Activated CD4-positive, CD25-positive, alpha-beta regulatory T cell treated with anti-CD3 and anti-CD28 coated beads, Interleukin-2, amount 50 U/mL, for 16 hours (primary cell): ENCODE measurements around the gene ZFYVE28.
"Not testable (repeated sequence)": the region's sequence is repeated elsewhere in the genome, so short reads cannot be mapped to it uniquely, and the experiment has no call there.

Experiments
- DNase-seq: peaks from one replicate; pipeline ENCODE4 v3.0.0-alpha.2; 2020; ENCODE audit warnings: low read depth, low spot score

ZFYVE28 gene

DNA sequence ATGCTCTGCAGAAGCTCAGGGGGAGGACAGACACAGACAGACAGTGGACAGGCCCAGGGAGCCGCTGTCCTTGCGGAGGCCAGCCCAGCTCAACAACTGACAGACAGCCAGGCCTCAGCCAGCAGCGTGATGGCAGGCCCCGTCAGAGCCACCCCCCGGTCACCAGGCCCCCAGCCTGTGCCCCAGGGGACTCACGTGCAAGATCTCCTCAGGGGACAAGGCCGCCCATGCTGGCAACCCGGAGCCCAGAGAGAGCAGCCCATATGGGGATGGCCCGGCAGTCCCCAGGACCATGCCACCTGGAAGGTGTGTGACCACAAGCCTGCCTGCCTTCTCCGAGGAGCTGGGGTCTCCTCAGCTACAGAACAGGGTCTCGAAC, 128.5 kb downstream of the ZFYVE28 start:
- no peak for DNase-seq

GRCh38 chr4:2289311-2289954, 129.0 kb downstream of the ZFYVE28 start:
- DNase-seq, result no peak

- no peak for DNase-seq
These were observed 130.3 kb downstream of the ZFYVE28 start for GRCh38 chr4:2288051-2288541.

DNA sequence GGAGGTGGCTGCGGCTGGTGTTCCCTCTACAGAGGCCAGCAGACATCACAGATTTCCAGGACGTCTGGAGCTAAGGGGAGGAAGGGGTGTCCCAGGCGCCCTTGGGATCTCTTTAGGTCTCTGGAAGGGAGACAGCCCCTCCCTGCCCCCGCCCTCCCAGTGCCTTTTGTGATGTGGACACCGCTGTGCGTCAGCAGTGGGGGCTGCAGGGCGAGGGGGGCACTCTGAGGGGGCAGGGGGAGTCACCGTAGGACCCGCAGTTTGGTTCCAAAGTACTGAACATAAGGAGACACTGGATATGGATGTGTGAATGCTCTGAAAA, 130.9 kb downstream of the ZFYVE28 start:
- DNase-seq, result no peak

DNA sequence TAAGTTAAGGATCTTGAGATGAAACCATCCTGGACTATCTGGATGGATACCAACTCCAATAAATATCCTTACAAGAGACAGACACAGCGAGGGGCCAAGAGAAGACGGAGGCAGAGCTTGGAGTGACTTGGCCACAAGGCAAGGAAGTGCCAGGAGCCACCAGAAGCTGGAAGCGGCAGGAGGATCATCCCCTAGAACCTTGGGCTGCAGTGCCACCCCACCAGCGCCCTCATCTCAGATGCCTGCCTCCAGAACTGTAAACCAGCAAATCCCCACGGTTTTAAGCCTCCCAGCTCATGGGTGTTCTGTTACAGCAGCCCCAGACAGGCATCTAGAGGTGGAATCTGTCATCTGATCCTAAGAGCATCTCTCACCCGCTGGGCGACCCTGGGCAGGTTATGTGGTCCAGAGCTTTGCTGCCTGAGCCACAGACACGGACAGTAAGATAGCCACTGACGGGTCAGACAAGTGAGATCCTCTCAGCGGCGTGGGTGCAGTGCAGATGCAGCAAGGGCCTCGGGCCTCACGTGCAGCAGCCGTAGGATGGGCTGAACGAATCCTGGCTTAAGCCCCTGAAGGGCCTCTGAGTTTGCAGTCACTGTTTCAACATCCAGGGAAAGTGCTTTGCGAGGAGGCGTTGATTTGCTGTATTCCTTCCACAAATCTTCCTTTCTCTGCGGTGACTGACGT, 131.4 kb downstream of the ZFYVE28 start:
- DNase-seq, result no peak

- no peak for DNase-seq
These were observed 132.6 kb downstream of the ZFYVE28 start for GRCh38 chr4:2285613-2286381.

DNA sequence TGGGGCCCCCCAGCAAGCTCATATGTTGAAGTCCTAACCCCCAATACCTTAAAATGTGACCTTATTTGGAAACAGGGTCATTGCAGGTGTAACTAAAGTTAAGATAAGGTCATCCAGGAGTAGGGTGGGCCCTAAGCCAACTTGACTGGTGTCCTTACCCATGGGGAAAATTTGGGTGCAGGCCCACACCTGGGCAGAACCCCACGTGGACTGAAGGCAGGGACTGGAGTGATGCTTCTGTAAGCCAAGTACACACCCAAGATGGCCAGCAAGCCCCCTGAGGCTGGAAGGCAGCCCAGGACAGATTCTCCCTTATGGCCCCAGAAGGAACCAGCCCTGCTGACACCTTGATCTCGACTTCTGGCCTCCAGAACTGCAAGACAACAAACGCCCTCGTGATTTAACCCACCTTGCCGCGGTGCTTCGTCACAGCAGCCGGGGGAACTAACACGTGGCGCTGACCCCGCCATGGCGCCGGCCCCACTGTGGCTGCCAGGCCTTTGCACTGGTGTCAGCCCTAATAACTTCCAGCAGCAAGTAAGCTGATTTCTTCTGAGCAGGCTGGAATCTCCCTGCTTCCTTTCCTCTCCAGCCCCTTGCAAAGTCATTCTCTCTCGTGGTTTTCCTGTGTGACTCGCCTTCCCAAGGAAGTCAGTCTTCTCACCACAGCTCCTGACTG, 133.4 kb downstream of the ZFYVE28 start:
- no peak for DNase-seq

GRCh38 chr4:2284161-2284933, 134.1 kb downstream of the ZFYVE28 start:
- DNase-seq, result no peak

- DNase-seq, result no peak
These were observed 135.2 kb downstream of the ZFYVE28 start for GRCh38 chr4:2283199-2283711.

GRCh38 chr4:2281575-2282343, 136.7 kb downstream of the ZFYVE28 start:
- peak; percentile 56 for DNase-seq

GRCh38 chr4:2280531-2281300, 137.7 kb downstream of the ZFYVE28 start:
- DNase-seq, result no peak

GRCh38 chr4:2277956-2278355, 140.5 kb downstream of the ZFYVE28 start:
- DNase-seq, result no peak

DNA sequence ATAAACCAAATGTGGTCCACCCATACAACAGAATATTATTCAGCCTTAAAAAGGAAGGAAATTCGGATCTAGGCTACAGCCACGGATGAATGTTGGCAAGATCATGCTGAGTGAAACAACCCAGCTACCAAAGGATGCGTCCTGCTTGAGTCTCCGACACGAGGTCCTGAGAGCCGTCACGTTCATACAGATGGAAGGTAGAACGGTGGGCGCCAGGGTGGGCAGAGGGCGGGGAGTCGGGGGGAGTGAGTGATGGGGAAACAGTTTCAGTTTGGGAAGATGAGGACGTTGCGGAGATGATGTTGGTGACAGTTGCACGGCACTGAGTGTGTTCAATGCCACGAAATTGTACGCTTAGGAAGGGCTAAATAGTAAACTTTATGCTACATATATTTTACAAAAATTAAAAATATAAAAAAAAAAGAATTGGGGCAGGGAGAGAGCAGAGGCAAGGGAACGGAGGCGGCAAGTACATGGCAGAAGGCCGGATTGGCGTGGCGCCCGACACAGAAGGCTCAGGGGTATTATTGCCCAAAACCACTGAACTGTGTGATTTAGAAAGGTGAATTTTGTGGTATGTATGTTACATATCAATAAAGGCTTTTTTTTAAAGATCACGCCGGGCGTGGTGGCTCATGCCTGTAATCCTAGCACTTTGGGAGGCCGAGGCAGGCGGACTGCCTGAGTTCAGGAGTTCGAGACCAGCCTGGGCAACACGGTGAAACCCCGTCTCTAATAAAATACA, 141.7 kb downstream of the ZFYVE28 start:
- DNase-seq, result no peak

- no peak for DNase-seq
These were observed 142.7 kb downstream of the ZFYVE28 start for GRCh38 chr4:2275546-2276251.

- DNase-seq, result not testable (repeated sequence)
These were observed 143.4 kb downstream of the ZFYVE28 start for GRCh38 chr4:2275044-2275397.

- no peak for DNase-seq
These were observed 144.0 kb downstream of the ZFYVE28 start for GRCh38 chr4:2274320-2275043.

- DNase-seq, result no peak
These were observed 144.7 kb downstream of the ZFYVE28 start for GRCh38 chr4:2273657-2274319.
